Breast epithelium (tissue), 3 donors: Measurements from ENCODE around the gene NUP205.

ENCODE experiments used
- POLR2A ChIP-seq: fragments of 450-650 bp; IDR thresholded peaks from one replicate; pipeline ENCODE4 v1.6.1; 2016; ENCODE audit warnings: antibody characterized with exemption, mild to moderate bottlenecking, moderate library complexity
- TF ChIP-seq, protein P1 (sequence below), 3 donors: fragments of 450-650 bp; IDR thresholded peaks; one replicate each; pipeline ENCODE4 v1.5.1; 2016 to 2017; ENCODE audit warnings: antibody characterized with exemption in 3 of 3, mild to moderate bottlenecking in 3 of 3, moderate library complexity in 3 of 3

DNA sequence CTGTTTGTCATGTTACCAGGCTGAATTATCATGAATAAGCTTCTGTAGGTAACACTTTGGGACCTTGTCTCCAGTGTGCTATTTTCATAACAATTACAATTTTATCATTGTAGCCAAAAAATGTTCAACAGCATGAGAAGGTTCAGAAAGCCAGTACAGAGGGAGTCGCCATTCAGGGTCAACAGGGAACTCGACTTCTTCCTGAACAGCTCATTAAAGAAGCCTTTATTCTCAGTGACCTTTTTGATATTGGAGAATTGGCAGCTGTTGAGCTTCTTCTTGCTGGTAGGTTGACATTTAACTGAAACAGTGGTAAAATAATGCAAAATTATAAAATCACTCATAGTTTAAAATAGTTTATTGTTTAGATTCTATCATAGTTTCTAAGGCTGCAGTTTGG is 15.8 kb downstream of the NUP205 start:
- TF ChIP-seq, protein P1, sequence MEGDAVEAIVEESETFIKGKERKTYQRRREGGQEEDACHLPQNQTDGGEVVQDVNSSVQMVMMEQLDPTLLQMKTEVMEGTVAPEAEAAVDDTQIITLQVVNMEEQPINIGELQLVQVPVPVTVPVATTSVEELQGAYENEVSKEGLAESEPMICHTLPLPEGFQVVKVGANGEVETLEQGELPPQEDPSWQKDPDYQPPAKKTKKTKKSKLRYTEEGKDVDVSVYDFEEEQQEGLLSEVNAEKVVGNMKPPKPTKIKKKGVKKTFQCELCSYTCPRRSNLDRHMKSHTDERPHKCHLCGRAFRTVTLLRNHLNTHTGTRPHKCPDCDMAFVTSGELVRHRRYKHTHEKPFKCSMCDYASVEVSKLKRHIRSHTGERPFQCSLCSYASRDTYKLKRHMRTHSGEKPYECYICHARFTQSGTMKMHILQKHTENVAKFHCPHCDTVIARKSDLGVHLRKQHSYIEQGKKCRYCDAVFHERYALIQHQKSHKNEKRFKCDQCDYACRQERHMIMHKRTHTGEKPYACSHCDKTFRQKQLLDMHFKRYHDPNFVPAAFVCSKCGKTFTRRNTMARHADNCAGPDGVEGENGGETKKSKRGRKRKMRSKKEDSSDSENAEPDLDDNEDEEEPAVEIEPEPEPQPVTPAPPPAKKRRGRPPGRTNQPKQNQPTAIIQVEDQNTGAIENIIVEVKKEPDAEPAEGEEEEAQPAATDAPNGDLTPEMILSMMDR (IDR thresholded peaks at IDR 0.05): no peak
- no peak for TF ChIP-seq POLR2A
